ENCODE data around the gene NOTCH3. TPM values are rescaled to one million over a fixed set of nuclear protein-coding genes. Genes with fewer than 3 reads are reported as not detected.

Gene NOTCH3
- polyA plus RNA-seq, 1 donor = 131 TPM

- no peak for DNase-seq (ENCODE audit: low read depth)
Measured at GRCh38 chr19:15161028-15161984, 39.5 kb downstream of the NOTCH3 start.

GRCh38 chr19:15159251-15159650 lies 41.5 kb downstream of the NOTCH3 start:
- DNase-seq (ENCODE audit: low read depth) = no peak

GRCh38 chr19:15156391-15156790 lies 44.4 kb downstream of the NOTCH3 start:
- DNase-seq (ENCODE audit: low read depth) = no peak

- DNase-seq (ENCODE audit: low read depth) = no peak
Measured at GRCh38 chr19:15155296-15155695, 45.5 kb downstream of the NOTCH3 start.

GRCh38 chr19:15154002-15154612 lies 46.7 kb downstream of the NOTCH3 start:
- DNase-seq (ENCODE audit: low read depth) = no peak

GRCh38 chr19:15149737-15150136 lies 51.1 kb downstream of the NOTCH3 start:
- no peak for DNase-seq (ENCODE audit: low read depth)

- DNase-seq (ENCODE audit: low read depth) = no peak
Measured at GRCh38 chr19:15147090-15147489, 53.7 kb downstream of the NOTCH3 start.

GRCh38 chr19:15144046-15144646 lies 56.6 kb downstream of the NOTCH3 start:
- DNase-seq (ENCODE audit: low read depth) = no peak

GRCh38 chr19:15142313-15142712 lies 58.5 kb downstream of the NOTCH3 start:
- DNase-seq (ENCODE audit: low read depth) = no peak

- no peak for DNase-seq (ENCODE audit: low read depth)
Measured at GRCh38 chr19:15141143-15141542, 59.7 kb downstream of the NOTCH3 start.

GRCh38 chr19:15138427-15138826 lies 62.4 kb downstream of the NOTCH3 start:
- DNase-seq (ENCODE audit: low read depth) = no peak

- DNase-seq (ENCODE audit: low read depth) = no peak
Measured at GRCh38 chr19:15137777-15138176, 63.0 kb downstream of the NOTCH3 start.

- DNase-seq (ENCODE audit: low read depth) = no peak
Measured at GRCh38 chr19:15136234-15136954, 64.4 kb downstream of the NOTCH3 start.

- DNase-seq (ENCODE audit: low read depth) = no peak
Measured at GRCh38 chr19:15129856-15130585, 70.8 kb downstream of the NOTCH3 start.

GRCh38 chr19:15128162-15128770 lies 72.5 kb downstream of the NOTCH3 start:
- DNase-seq (ENCODE audit: low read depth) = no peak

- no peak for DNase-seq (ENCODE audit: low read depth)
Measured at GRCh38 chr19:15126131-15126910, 74.5 kb downstream of the NOTCH3 start.

- peak; percentile 89 for DNase-seq (ENCODE audit: low read depth)
Measured at GRCh38 chr19:15125232-15126067, 75.3 kb downstream of the NOTCH3 start.

- no peak for DNase-seq (ENCODE audit: low read depth)
Measured at GRCh38 chr19:15124572-15125231, 76.1 kb downstream of the NOTCH3 start.

GRCh38 chr19:15123900-15124299 lies 76.9 kb downstream of the NOTCH3 start:
- DNase-seq (ENCODE audit: low read depth) = no peak

All from forelimb muscle (tissue), 1 donor.